SU-DHL-6 (cell line): Measurements from ENCODE around the gene KCNE2.
"Not testable (repeated sequence)": the region's sequence is repeated elsewhere in the genome, so short reads cannot be mapped to it uniquely, and the experiment has no call there.

ENCODE experiments used
- H2AFZ ChIP-seq: fragments of 200-600 bp; sonication (generic); 2 replicates; pipeline ENCODE4 v1.6.1; 2014; ENCODE audit warnings: low read depth, mild to moderate bottlenecking, moderate library complexity, mixed read lengths, antibody characterized with exemption, low read length; ENCODE audit not compliant: severe bottlenecking
- H3F3A ChIP-seq: fragments of 200-600 bp; shearing (Covaris generic); 2 replicates; pipeline ENCODE4 v1.6.0; 2016; ENCODE audit warnings: antibody characterized with exemption, mild to moderate bottlenecking; ENCODE audit not compliant: insufficient read depth
- H3K27ac ChIP-seq: fragments of 200-600 bp; sonication (generic); 2 replicates; pipeline ENCODE4 v1.5.1; 2016; ENCODE audit warnings: low read depth, mild to moderate bottlenecking, low read length, moderate library complexity, mixed read lengths
- H3K27me3 ChIP-seq: fragments of 200-600 bp; sonication (generic), shearing (Covaris generic); 2 replicates; pipeline ENCODE4 v1.6.0; 2014; ENCODE audit warnings: mild to moderate bottlenecking, low read length
- H3K36me3 ChIP-seq: fragments of 200-600 bp; sonication (generic); 2 replicates; pipeline ENCODE4 v1.6.1; 2014; ENCODE audit warnings: mild to moderate bottlenecking, low read length, mixed read lengths
- H3K4me2 ChIP-seq: fragments of 300-600, 200-600 bp; shearing (Covaris generic), sonication (generic); 2 replicates; pipeline ENCODE4 v1.6.0; 2014; ENCODE audit warnings: low read length, low read depth, mild to moderate bottlenecking; ENCODE audit not compliant: poor library complexity, severe bottlenecking
- H3K4me3 ChIP-seq: fragments of 200-600 bp; sonication (generic); 2 replicates; pipeline ENCODE4 v1.5.1; 2014; ENCODE audit warnings: antibody characterized with exemption, low read length, mild to moderate bottlenecking, mixed read lengths; ENCODE audit not compliant: insufficient read depth, poor library complexity, severe bottlenecking
- H3K79me2 ChIP-seq: fragments of 200-600 bp; sonication (generic); 2 replicates; pipeline ENCODE4 v1.6.1; 2014; ENCODE audit warnings: mild to moderate bottlenecking, low read length, moderate library complexity; ENCODE audit not compliant: insufficient read depth
- H3K9ac ChIP-seq: fragments of 200-600 bp; sonication (generic); 2 replicates; pipeline ENCODE4 v1.7.0; 2014; ENCODE audit warnings: mild to moderate bottlenecking, low read length
- H3K9me2 ChIP-seq: fragments of 200-600 bp; sonication (generic); replicated peaks from 2 replicates; pipeline ENCODE4 v1.6.1; 2014; ENCODE audit warnings: low read length; ENCODE audit not compliant: insufficient read depth
- H3K9me3 ChIP-seq: fragments of 200-600 bp; sonication (generic); 2 replicates; pipeline ENCODE4 v1.6.1; 2014; ENCODE audit warnings: low read length, mixed read lengths; ENCODE audit not compliant: insufficient read depth
- H4K20me1 ChIP-seq: fragments of 200-600 bp; sonication (generic); 2 replicates; pipeline ENCODE4 v1.6.1; 2014; ENCODE audit warnings: low read depth, mild to moderate bottlenecking, antibody characterized with exemption, low read length, moderate library complexity, mixed read lengths
- CTCF ChIP-seq: fragments of 200-600 bp; sonication (generic); IDR thresholded peaks from one replicate; pipeline ENCODE4 v1.5.1; 2017; ENCODE audit warnings: antibody characterized with exemption, mild to moderate bottlenecking, low read length, moderate library complexity; ENCODE audit not compliant: insufficient read depth, poor library complexity, severe bottlenecking
- EZH2phosphoT487 ChIP-seq: fragments of 200-600 bp; sonication (generic), shearing (Covaris generic); conservative IDR thresholded peaks from 2 replicates; pipeline ENCODE4 v1.6.1; 2018; ENCODE audit warnings: mild to moderate bottlenecking, antibody characterized with exemption, low read length, moderate library complexity, mixed read lengths

KCNE2 gene

DNA sequence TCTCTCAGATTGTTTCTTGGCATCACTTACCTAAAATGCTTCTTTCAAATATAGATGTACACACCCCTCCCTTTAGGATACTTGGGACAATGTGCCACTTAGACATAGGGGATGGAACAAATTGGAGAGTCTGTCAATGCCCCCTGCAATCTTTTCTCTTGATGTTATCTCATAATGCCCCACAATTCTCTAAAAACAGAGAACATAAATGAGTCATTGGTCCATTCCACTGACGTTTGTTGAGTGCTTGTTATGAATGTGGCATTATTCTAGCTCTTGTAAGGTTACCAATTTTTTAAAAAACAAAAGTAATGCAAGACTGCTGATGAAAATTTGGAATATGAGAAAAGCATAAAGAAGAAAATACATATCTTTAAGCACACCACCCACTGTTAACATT lies 5.9 kb downstream of the KCNE2 start:
- H3K9ac ChIP-seq = no peak overlapping the region
- H4K20me1 ChIP-seq = no peaks in the 10 kb centered on the region
- no peaks in the 10 kb centered on the region for H3K9me2 ChIP-seq
- no peak overlapping the region for H3K27ac ChIP-seq
- no peak overlapping the region for H3K4me2 ChIP-seq
- no peaks in the 10 kb centered on the region for H3K36me3 ChIP-seq
- no peaks in the 10 kb centered on the region for H3F3A ChIP-seq
- H3K27me3 ChIP-seq = no peaks in the 10 kb centered on the region
- no peaks in the 10 kb centered on the region for H3K79me2 ChIP-seq
- no peaks in the 10 kb centered on the region for H3K9me3 ChIP-seq
- H2AFZ ChIP-seq = no peak overlapping the region
- no peak overlapping the region for H3K4me3 ChIP-seq
- TF ChIP-seq CTCF = no peak
- TF ChIP-seq EZH2phosphoT487 = no peak

DNA sequence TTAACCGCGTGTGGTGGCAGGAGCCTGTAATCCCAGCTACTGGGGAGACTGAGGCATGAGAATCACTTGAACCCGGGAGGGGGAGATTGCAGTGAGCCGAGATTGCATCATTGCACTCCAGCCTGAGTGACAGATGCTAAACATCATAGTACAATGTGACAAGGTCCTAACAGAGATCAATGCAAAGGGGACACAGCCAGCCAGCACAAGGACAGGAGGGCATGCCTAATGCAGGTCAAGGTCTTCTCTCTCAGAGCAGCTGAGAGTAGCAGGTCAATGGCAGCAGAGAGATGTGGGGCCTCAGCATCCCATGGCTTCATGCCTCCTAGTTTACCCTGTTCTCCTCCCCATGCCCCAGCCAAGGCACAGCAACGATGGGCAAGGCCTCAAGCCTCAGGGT lies 8.5 kb downstream of the KCNE2 start:
- no peaks in the 10 kb centered on the region for H3K9me2 ChIP-seq
- no peaks in the 10 kb centered on the region for H3K9me3 ChIP-seq
- no peaks in the 10 kb centered on the region for H3F3A ChIP-seq
- H3K79me2 ChIP-seq = no peaks in the 10 kb centered on the region
- no peak for TF ChIP-seq CTCF
- TF ChIP-seq EZH2phosphoT487 = no peak
- no peaks in the 10 kb centered on the region for H4K20me1 ChIP-seq
- no peak overlapping the region for H2AFZ ChIP-seq
- no peaks in the 10 kb centered on the region for H3K27me3 ChIP-seq
- H3K4me3 ChIP-seq = no peak overlapping the region
- no peak overlapping the region for H3K27ac ChIP-seq
- no peak overlapping the region for H3K9ac ChIP-seq
- no peak overlapping the region for H3K4me2 ChIP-seq
- H3K36me3 ChIP-seq = no peaks in the 10 kb centered on the region

DNA sequence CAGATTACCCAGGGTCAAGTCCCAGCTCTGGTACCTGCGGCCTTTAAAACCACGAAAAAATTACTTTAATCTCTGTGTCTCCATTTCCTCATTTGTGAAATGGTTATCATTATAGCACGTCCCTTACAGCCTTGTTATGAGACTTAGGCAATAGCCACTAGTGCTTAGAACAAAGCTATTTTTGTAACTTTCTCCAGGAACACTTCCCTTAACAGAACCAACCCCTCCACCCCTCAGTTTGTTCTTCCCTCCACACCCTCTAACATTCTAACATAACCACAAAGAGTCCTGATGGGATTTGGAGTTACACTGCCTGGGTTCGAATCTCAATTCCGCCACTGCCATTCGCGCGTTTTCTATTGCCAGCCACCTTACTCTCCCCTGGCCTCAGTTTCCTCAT lies 10.7 kb downstream of the KCNE2 start:
- H3K9me2 ChIP-seq, H3K4me3 ChIP-seq, H3K27me3 ChIP-seq, H3K79me2 ChIP-seq, H2AFZ ChIP-seq, H4K20me1 ChIP-seq, H3K9me3 ChIP-seq, H3K4me2 ChIP-seq, H3K27ac ChIP-seq, H3K9ac ChIP-seq, H3K36me3 ChIP-seq, H3F3A ChIP-seq: not testable (repeated sequence)

DNA sequence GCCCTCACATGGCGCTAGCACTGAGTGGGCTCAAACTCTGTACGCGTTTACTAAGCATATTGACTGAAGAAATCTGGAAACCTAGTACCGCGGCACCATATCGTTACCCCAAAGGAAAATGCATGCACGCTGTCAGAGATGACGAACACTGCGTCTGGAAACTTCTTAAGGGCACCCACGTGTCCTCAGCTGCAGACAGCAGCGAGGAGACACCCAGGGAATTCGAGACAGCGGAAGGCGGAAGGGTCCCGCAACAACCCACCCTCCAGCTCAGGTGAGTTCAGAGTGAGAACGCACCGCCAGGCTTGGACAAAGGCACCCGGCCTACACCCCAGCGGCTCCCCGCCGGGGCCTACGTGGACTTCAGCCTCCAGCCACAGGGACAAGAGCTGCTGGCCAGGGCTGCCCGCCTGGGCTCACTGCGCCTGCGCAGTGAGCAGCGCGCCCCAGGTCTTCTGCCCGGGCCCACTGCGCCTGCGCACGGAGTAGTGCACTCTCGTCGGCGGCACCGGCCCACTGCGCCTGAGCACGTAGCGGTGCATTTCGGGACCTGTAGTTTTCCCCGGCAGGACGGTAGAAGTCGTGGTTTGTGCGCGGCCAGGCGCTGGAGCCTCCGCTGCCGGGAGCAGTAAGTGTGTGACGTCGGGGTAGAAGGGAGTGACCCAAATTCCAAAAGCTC lies 11.3 kb downstream of the KCNE2 start, which contains the start of gene SMIM11:
Gene SMIM11, plus strand, starts transcription at position 568 of the 679 bp plus-strand sequence. CDS start 3,998 bp downstream, outside the sequence.
- not testable (repeated sequence) for H3K9me2 ChIP-seq, H3F3A ChIP-seq, H3K27ac ChIP-seq, H4K20me1 ChIP-seq, H3K27me3 ChIP-seq, H3K4me2 ChIP-seq, H3K9ac ChIP-seq, H3K79me2 ChIP-seq, H3K4me3 ChIP-seq, H2AFZ ChIP-seq, H3K9me3 ChIP-seq, H3K36me3 ChIP-seq

DNA sequence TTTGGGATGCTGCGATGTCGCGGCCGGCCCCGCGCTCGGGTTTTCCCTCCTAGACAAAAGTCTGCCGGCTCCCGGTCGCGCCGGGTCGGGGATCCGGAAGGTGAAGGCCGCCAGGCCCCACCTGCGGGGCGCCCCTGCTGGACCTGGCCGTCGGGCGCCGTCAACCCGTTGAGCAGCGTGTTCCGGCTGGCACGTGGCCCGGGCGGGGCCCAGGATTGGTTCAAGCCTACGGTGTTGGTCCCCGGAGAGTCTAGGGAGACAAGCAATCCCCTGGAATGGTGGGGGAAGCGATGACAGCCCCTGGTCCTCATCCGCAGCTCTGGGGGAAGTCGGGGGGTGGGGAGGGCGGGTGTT lies 11.8 kb downstream of the KCNE2 start:
- H3K36me3 ChIP-seq, H3F3A ChIP-seq, H3K9ac ChIP-seq, H3K79me2 ChIP-seq, H3K9me3 ChIP-seq, H3K4me3 ChIP-seq, H3K27ac ChIP-seq, H3K27me3 ChIP-seq, H3K9me2 ChIP-seq, H3K4me2 ChIP-seq, H4K20me1 ChIP-seq, H2AFZ ChIP-seq: not testable (repeated sequence)

- H3K9me3 ChIP-seq, H3K4me2 ChIP-seq, H3F3A ChIP-seq, H3K4me3 ChIP-seq, H3K27ac ChIP-seq, H3K9ac ChIP-seq, H3K9me2 ChIP-seq, H3K79me2 ChIP-seq, H3K36me3 ChIP-seq, H2AFZ ChIP-seq, H3K27me3 ChIP-seq, H4K20me1 ChIP-seq: not testable (repeated sequence)
Observed at GRCh38 chr21:34383138-34383537, 19.3 kb downstream of the KCNE2 start.
